Measurements from ENCODE around the gene LHFPL3.

DNA sequence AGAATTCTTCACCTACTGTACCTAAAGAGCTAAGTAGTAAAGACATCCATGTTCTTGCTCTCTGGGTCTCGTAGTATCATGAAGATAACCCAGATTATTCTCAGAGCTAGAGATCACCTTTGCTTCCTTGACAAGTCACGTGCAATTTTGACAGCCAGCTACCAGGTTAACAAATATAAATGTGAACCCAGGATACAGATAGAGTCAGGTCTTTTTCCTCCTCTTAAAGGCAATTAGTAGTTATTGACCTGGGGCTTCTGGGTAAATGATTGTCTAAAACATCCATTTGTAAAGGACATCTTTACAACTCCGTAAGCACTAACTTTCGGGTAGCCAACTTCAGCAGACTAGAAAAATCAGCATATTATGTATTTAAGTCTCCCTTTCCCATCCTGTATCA is 28.8 kb downstream of the LHFPL3 start:
- TF ChIP-seq ZNF232 (CRISPR knock-in tag; IDR thresholded peaks at IDR 0.05; ENCODE audit: borderline replicate concordance) (no peak), GTF2F1 (IDR thresholded peaks at IDR 0.05; ENCODE audit: low read length) (no peak)
- TF ChIP-seq, protein P1, sequence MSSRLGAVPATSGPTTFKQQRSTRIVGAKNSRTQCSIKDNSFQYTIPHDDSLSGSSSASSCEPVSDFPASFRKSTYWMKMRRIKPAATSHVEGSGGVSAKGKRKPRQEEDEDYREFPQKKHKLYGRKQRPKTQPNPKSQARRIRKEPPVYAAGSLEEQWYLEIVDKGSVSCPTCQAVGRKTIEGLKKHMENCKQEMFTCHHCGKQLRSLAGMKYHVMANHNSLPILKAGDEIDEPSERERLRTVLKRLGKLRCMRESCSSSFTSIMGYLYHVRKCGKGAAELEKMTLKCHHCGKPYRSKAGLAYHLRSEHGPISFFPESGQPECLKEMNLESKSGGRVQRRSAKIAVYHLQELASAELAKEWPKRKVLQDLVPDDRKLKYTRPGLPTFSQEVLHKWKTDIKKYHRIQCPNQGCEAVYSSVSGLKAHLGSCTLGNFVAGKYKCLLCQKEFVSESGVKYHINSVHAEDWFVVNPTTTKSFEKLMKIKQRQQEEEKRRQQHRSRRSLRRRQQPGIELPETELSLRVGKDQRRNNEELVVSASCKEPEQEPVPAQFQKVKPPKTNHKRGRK (CRISPR knock-in tag; IDR thresholded peaks at IDR 0.05) = no peak
